Upper lobe of right lung (tissue), 1 donor: ENCODE data around the gene SCN4B. TPM values are rescaled to one million over a fixed set of nuclear protein-coding genes. Genes with fewer than 3 reads are reported as not detected.

Experiments used
- ATAC-seq: fragments of 200-7000 bp; cut with Tn5 transposase; one replicate; pipeline ENCODE4 v1.9.1; 2020; ENCODE audit warnings: mild to moderate bottlenecking, moderate library complexity
- DNase-seq: peaks from one replicate; pipeline ENCODE4 v3.0.0-alpha.2; 2020
- H3K27ac ChIP-seq: fragments of 200-600 bp; one replicate; pipeline ENCODE4 v1.8.0; 2022
- H3K27me3 ChIP-seq: fragments of 200-600 bp; one replicate; pipeline ENCODE4 v1.8.0; 2022; ENCODE audit warnings: mild to moderate bottlenecking
- H3K36me3 ChIP-seq: fragments of 200-600 bp; one replicate; pipeline ENCODE4 v1.8.0; 2022
- H3K4me1 ChIP-seq: fragments of 200-600 bp; one replicate; pipeline ENCODE4 v1.8.0; 2022
- H3K4me3 ChIP-seq: fragments of 200-600 bp; one replicate; pipeline ENCODE4 v1.8.0; 2022; ENCODE audit warnings: mild to moderate bottlenecking
- H3K9me3 ChIP-seq: fragments of 200-600 bp; one replicate; pipeline ENCODE4 v1.8.0; 2022
- intact Hi-C: fragments of 100-400 bp; cut with DNase I; formaldehyde crosslinking; loops from one replicate; pipeline ENCODE4 v1.11.0; 2022
- total RNA-seq: library from RNA; stranded (reverse); fragmentation: NEBNext Ultra II Directional; extraction: Animal tissue kit (Norgen Biotek cat#: 25700); gene quantifications from one replicate; pipeline ENCODE4 v1.2.1, GENCODE V29; 2021
- TF ChIP-seq, protein P1 (sequence below): fragments of 200-600 bp; IDR thresholded peaks from one replicate; pipeline ENCODE4 v1.8.0; 2022; ENCODE audit warnings: antibody characterized with exemption
- donor health status: DM: no; HTN: yes; CAD: no; lungs with severe emphysema.

The SCN4B gene
- total RNA-seq, 1 donor from 2014 or later = 7.2 TPM

DNA sequence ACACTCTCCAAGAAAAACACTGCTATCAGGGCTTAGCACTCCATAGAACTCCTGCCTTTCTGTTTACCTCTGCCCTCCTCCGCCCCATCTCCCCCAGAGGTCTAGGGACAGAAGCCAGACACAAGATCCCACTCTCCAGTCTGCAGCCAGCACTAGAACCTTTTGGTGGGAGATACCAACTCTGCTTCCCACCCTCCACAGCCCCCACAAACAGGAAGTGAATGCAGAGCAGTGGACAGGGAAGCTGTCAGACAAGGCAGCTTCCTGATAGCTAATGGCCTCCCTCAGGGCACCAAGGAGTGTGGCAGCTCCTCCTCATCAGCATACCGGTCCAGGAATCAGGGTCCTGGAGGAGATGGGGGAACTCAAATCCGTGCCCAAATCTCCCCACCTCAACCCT, 5.1 kb downstream of the SCN4B start:
- Histone ChIP-seq H3K4me3 (no peak overlapping the region), H3K4me1 (no peaks in the 10 kb centered on the region), H3K27ac (no peak overlapping the region), H3K9me3 (no peaks in the 10 kb centered on the region), H3K36me3 (no peaks in the 10 kb centered on the region), H3K27me3 (peaks cover 12% of the 10 kb centered on the region)
- DNase-seq = no peak
- intact Hi-C loops = no loop called here
- TF ChIP-seq, protein P1, sequence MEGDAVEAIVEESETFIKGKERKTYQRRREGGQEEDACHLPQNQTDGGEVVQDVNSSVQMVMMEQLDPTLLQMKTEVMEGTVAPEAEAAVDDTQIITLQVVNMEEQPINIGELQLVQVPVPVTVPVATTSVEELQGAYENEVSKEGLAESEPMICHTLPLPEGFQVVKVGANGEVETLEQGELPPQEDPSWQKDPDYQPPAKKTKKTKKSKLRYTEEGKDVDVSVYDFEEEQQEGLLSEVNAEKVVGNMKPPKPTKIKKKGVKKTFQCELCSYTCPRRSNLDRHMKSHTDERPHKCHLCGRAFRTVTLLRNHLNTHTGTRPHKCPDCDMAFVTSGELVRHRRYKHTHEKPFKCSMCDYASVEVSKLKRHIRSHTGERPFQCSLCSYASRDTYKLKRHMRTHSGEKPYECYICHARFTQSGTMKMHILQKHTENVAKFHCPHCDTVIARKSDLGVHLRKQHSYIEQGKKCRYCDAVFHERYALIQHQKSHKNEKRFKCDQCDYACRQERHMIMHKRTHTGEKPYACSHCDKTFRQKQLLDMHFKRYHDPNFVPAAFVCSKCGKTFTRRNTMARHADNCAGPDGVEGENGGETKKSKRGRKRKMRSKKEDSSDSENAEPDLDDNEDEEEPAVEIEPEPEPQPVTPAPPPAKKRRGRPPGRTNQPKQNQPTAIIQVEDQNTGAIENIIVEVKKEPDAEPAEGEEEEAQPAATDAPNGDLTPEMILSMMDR = no peak
- no peak for ATAC-seq

DNA sequence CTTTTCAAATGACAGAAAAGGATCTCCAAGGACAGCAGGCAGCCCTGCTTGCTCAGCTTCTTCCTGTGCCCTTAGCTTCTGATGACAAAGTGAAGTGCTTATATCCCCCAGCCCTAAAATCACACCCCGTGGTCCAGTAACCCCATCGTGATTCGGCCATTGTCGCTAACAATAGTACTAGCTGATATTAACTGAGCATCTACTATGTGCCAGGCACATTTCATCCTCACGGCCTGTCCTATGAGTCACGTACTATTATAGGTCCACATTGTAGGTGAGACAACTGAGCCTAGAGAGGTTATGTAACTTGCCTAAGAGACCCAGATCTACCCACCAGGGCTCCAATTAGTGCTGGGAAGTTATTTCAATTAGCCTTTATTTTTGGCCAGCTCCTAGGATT, 6.1 kb downstream of the SCN4B start:
- TF ChIP-seq, protein P1 = no peak
- H3K4me3 ChIP-seq = no peak overlapping the region
- H3K27me3 ChIP-seq = peaks cover 4% of the 10 kb centered on the region
- DNase-seq (no peak), ATAC-seq (no peak)
- H3K36me3 ChIP-seq = no peaks in the 10 kb centered on the region
- no peaks in the 10 kb centered on the region for H3K4me1 ChIP-seq
- no peaks in the 10 kb centered on the region for H3K9me3 ChIP-seq
- H3K27ac ChIP-seq = no peak overlapping the region
- intact Hi-C loops = no loop called here

DNA sequence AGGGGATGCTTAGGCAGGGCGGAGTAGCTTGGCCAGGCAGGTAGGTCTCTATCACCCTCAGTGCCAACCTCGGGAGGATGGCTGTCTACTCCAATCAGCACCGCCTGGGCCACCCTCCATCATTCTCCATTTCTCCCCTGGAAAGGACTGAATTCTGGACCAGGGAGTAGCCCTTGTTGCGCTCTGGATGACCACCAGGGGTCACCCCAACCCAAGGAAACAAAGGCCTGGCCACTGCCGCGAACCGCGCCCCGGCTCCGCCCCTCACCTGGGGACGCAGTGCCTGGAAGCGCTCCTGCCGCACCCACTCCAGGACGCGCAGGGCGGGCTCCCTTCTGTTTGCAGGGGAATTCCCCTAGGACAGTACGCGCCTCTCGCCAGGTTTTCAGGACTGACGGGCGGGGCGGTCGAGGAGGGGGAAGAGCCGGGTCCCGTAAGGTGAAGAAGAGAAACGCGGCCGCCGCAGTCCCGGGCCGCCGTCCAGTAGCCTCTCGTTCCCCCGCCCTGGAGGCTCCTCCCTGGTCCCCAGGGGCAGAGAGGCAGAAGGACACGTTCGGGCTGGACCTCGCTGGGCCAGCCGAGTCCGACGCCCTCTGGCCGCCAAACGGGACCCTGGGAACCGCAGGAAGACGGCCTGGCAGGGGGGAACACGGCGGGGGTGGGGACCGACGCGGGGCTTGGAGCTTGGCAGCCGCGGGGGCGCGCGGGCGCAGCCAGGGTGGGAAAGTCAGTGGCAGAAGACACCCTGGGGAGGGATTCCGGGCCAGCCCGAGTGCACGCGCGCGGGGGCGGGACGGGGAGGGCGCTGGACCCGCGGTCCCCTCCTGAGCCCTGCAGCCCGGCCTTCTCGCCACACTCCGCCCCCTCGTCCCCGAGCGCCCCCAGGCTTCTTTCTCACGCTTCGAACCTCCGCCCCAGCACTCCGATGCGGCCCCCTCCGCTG, 7.1 kb downstream of the SCN4B start:
- H3K4me1 ChIP-seq = no peaks in the 10 kb centered on the region
- peak; percentile 94 for DNase-seq
- H3K27ac ChIP-seq = peak overlapping the region; percentile 55
- no peaks in the 10 kb centered on the region for H3K36me3 ChIP-seq
- TF ChIP-seq, protein P1 = peak; percentile 93
- intact Hi-C loops = no loop called here
- ATAC-seq = peak; percentile 98
- H3K4me3 ChIP-seq = peak overlapping the region; percentile 70
- peaks cover 3% of the 10 kb centered on the region for H3K27me3 ChIP-seq
- no peaks in the 10 kb centered on the region for H3K9me3 ChIP-seq

DNA sequence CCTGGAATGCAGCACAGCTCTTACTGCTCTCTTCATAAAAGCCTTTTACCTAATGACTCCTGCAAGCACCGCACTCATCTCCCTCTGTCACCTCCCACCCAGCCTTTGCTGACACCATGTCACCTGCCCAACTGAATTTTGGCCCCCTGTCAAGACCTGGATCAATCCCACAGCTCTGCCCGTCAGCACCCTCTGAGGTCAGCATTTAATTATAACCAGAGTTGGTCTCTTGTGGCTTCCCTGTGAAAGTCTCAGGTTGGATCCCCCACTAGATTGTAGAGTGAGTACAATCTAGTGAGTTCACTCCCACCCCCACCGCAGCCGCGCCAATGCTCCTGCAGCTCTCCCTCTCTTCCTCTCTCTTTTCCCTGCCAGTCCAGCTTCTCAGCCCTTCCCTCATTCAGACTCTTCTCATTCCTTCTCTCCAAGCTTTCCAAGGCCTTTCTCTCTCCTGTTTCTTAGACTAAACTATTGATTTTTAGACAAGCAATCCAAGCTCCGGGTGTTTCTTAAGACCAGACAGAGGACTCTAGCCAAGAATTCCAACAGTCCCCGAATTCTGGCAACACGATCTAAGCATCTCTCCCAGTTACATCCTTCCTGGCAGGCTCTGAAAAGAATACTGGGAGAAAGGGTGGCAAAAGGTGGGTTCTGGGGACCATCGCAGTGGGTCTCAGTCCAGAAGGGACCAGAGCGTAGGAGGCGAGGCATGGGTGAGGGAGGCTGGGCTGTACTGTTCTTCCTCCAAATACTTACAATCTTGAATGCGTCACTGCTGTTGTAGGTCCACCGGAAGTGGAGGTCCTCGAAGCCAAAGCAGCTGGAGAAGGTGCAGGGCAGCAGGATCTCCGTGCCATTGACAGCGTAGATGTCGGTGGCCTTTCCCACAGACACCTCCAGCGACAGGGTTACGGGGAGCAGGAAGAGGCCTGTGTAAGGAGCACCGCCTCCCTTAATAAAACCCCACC, 8.0 kb downstream of the SCN4B start:
- Histone ChIP-seq H3K4me3 (peak overlapping the region; percentile 70), H3K4me1 (no peaks in the 10 kb centered on the region), H3K36me3 (no peaks in the 10 kb centered on the region), H3K27me3 (peaks cover 9% of the 10 kb centered on the region), H3K27ac (no peak overlapping the region), H3K9me3 (no peaks in the 10 kb centered on the region)
- intact Hi-C loops = no loop called here
- DNase-seq (peak; percentile 56), ATAC-seq (no peak)
- TF ChIP-seq, protein P1 = no peak

DNA sequence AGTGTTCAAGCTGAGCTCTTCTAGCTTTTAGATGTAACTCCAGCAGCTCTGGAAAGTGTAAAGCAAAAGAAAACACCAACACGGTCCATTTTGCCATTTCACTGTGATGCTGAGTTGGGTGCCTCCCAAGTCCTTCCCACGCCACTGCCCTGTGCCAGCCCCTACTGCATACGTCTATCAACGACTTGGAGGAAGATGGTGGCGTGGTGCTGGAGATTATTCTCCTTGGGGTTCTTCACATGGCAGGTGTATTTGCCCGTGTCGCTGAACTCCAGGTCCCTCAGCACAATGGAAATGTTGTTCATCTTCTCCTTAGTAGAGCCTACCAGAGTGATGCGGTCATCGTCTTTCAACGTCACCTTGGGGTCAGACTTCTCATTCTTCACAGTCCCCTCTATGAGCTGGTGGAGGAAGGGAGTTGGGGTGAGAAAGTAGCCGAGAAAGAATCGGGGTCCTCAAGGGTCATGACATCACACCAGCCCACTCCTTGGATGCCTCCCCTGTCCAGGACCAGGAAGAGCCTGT, 8.9 kb downstream of the SCN4B start:
- Histone ChIP-seq H3K9me3 (no peaks in the 10 kb centered on the region), H3K27me3 (peaks cover 9% of the 10 kb centered on the region), H3K36me3 (no peaks in the 10 kb centered on the region), H3K4me3 (no peak overlapping the region), H3K4me1 (no peaks in the 10 kb centered on the region), H3K27ac (no peak overlapping the region)
- TF ChIP-seq, protein P1 = no peak
- intact Hi-C loops = no loop called here
- DNase-seq (peak; percentile 36), ATAC-seq (no peak)
